Measurements from ENCODE around the gene OR10A2.
A peak's percentile ranks its signal among the peaks of the same experiment; 100 is the strongest.
"Not testable (repeated sequence)": the region's sequence is repeated elsewhere in the genome, so short reads cannot be mapped to it uniquely, and the experiment has no call there.

OR10A2 gene

GRCh38 chr11:6882751-6883150 is 19.9 kb downstream of the OR10A2 start (continued):
- TF ChIP-seq ZNF350 (tag by site-specific recombination; IDR thresholded peaks at IDR 0.05) (no peak), ZFP69B (tag by site-specific recombination; IDR thresholded peaks at IDR 0.05) (no peak), ZNF175 (tag by site-specific recombination; IDR thresholded peaks at IDR 0.05) (no peak)

DNA sequence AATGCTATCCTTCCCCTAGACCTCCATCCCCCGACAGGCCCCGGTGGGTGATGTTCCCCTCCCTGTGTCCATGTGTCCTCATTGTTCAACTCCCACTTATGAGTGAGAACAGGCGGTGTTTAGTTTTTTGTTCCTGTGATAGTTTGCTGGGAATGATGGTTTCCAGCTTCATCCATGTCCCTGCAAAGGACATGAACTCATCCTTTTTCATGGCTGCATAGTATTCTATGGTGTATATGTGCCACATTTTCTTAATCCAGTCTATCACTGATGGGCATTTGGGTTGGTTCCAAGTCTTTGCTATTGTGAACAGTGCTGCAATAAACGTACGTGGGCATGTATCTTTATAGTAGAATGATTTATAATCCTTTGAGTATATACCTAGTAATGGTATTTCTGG is 24.9 kb downstream of the OR10A2 start:
- CTCF ChIA-PET; H3K4me3 ChIP-seq (ENCODE audit: low read depth, low read length); POLR2A ChIA-PET; H3K9me3 ChIP-seq (ENCODE audit: control insufficient read depth, insufficient read depth, low read depth, low read length); H3K4me1 ChIP-seq (ENCODE audit: control insufficient read depth, insufficient read depth, low read length); H3K27ac ChIP-seq (ENCODE audit: extremely low read depth, low read depth, low read length); H3K36me3 ChIP-seq (ENCODE audit: control insufficient read depth in 2 of 2, insufficient read depth in 1 of 2, low read length in 2 of 2): not testable (repeated sequence)
- TF ChIP-seq ZNF146 (tag by site-specific recombination; IDR thresholded peaks at IDR 0.05): peak; percentile 81

DNA sequence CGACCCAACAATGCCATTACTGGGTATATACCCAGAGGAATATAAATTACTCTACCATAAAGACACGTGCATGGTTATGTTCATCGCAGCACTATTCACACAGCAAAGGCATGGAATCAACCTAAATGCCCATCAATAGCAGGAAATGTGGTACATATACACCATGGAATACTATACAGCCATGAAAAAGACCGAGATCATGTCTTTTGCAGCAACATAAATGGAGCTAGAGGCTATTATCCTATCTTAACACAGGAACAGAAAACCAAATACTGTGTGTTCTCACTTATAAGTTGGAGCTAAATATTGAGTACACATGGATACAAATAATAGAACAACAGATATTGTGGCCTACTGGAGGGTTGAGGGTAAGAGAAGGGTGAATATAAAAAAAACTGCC is 26.0 kb downstream of the OR10A2 start:
- no peak overlapping the region for H3K27ac ChIP-seq (ENCODE audit: extremely low read depth, low read depth, low read length)
- POLR2A ChIA-PET: no interaction called here
- TF ChIP-seq ZEB2 (tag by site-specific recombination; IDR thresholded peaks at IDR 0.05): no peak
- TF ChIP-seq, protein P1, sequence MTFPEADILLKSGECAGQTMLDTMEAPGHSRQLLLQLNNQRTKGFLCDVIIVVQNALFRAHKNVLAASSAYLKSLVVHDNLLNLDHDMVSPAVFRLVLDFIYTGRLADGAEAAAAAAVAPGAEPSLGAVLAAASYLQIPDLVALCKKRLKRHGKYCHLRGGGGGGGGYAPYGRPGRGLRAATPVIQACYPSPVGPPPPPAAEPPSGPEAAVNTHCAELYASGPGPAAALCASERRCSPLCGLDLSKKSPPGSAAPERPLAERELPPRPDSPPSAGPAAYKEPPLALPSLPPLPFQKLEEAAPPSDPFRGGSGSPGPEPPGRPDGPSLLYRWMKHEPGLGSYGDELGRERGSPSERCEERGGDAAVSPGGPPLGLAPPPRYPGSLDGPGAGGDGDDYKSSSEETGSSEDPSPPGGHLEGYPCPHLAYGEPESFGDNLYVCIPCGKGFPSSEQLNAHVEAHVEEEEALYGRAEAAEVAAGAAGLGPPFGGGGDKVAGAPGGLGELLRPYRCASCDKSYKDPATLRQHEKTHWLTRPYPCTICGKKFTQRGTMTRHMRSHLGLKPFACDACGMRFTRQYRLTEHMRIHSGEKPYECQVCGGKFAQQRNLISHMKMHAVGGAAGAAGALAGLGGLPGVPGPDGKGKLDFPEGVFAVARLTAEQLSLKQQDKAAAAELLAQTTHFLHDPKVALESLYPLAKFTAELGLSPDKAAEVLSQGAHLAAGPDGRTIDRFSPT (tag by site-specific recombination; IDR thresholded peaks at IDR 0.05): no peak
- TF ChIP-seq HOXA7 (CRISPR knock-in tag; IDR thresholded peaks at IDR 0.05; ENCODE audit: borderline replicate concordance): no peak
- no peak for TF ChIP-seq ZNF48 (tag by site-specific recombination; IDR thresholded peaks at IDR 0.05)
- TF ChIP-seq ZNF302 (tag by site-specific recombination; IDR thresholded peaks at IDR 0.05; ENCODE audit: low read depth): no peak
- peak; percentile 74 for TF ChIP-seq ZNF146 (tag by site-specific recombination; IDR thresholded peaks at IDR 0.05)
- no peak for TF ChIP-seq ZNF585B (tag by site-specific recombination; IDR thresholded peaks at IDR 0.05)
- no peak for TF ChIP-seq ZNF239 (tag by site-specific recombination; IDR thresholded peaks at IDR 0.05)

DNA sequence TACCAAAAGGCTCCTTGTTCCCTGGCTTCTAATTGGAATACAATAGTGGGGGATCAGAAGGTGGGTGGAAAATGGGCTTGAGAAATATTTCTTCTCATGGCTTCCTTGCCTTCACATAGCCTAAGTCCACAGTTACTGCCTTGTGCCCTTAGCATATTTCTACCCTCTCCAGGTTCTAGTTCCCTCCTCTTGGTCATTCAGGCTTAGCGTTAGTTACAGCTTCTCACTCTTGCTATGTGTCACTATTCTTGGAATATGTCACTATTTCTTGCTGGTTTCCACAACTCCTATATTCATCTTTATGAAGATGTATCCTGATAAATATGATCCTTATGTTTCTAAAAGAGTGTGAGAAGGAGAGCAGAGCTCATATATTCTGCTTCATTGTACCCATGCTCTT is 27.0 kb downstream of the OR10A2 start:
- ChIA-PET CTCF (interaction anchor here (0.6 to 1.1 kb wide), 2 partner anchors 11 to 552 kb away, joined by 3 read pairs; no protein-coding TSS in a partner anchor), POLR2A (no interaction called here)
- no peaks in the 10 kb centered on the region for H3K4me1 ChIP-seq (ENCODE audit: control insufficient read depth, insufficient read depth, low read length)
- no peak overlapping the region for H3K4me3 ChIP-seq (ENCODE audit: low read depth, low read length)
- TF ChIP-seq ZNF558 (tag by site-specific recombination; IDR thresholded peaks at IDR 0.05): no peak
- no peak for TF ChIP-seq ZSCAN16 (tag by site-specific recombination; IDR thresholded peaks at IDR 0.05)
- TF ChIP-seq ZNF48 (tag by site-specific recombination; IDR thresholded peaks at IDR 0.05): no peak
- no peak overlapping the region for H3K27ac ChIP-seq (ENCODE audit: extremely low read depth, low read depth, low read length)
- H3K36me3 ChIP-seq (ENCODE audit: control insufficient read depth in 2 of 2, insufficient read depth in 1 of 2, low read length in 2 of 2): no peaks in the 10 kb centered on the region
- H3K9me3 ChIP-seq (ENCODE audit: control insufficient read depth, insufficient read depth, low read depth, low read length): no peaks in the 10 kb centered on the region

More for the DNA sequence above, 26.0 kb downstream of the OR10A2 start:
- CTCF ChIA-PET: interaction anchor here (1.1 kb wide), 1 partner anchor 12 kb away, joined by 3 read pairs; no protein-coding TSS in a partner anchor
- H3K4me3 ChIP-seq (ENCODE audit: low read depth, low read length): no peak overlapping the region
- no peaks in the 10 kb centered on the region for H3K4me1 ChIP-seq (ENCODE audit: control insufficient read depth, insufficient read depth, low read length)
- H3K9me3 ChIP-seq (ENCODE audit: control insufficient read depth, insufficient read depth, low read depth, low read length): no peaks in the 10 kb centered on the region
- no peaks in the 10 kb centered on the region for H3K36me3 ChIP-seq (ENCODE audit: control insufficient read depth in 2 of 2, insufficient read depth in 1 of 2, low read length in 2 of 2)

DNA sequence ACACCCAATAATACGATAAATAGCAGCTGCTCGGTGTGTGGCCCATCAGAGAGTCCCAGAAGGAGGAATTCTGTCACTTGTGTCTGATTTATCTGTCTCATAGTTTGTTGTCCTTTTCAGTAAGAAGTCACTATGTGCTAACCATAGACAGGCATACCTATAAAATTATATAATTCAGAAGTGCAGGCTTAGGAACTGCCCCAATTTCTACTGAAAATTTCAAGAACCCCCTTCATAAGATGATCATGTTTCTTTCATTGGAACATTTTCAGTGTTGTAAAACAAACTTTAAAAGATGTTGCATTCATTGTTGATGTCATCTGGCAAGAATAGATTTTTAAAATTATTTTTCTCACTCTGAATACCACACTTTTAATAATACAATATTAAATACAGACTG is 29.5 kb downstream of the OR10A2 start, which contains the start of gene OR2D2:
OR2D2 (minus strand) TSS at position 101 of the 400 bp plus-strand sequence; CDS start at position 101, 0 bp downstream.
- POLR2A ChIA-PET: no interaction called here
- Histone ChIP-seq H3K4me1 (ENCODE audit: control insufficient read depth, insufficient read depth, low read length) (no peaks in the 10 kb centered on the region), H3K36me3 (ENCODE audit: control insufficient read depth in 2 of 2, insufficient read depth in 1 of 2, low read length in 2 of 2) (no peaks in the 10 kb centered on the region), H3K4me3 (ENCODE audit: low read depth, low read length) (no peak within 1 kb of the TSS), H3K9me3 (ENCODE audit: control insufficient read depth, insufficient read depth, low read depth, low read length) (no peaks in the 10 kb centered on the region), H3K27ac (ENCODE audit: extremely low read depth, low read depth, low read length) (no peak within 1 kb of the TSS)
- TF ChIP-seq ZNF707 (tag by site-specific recombination; IDR thresholded peaks at IDR 0.05) (no peak), ZNF645 (tag by site-specific recombination; IDR thresholded peaks at IDR 0.05) (no peak), ZSCAN16 (tag by site-specific recombination; IDR thresholded peaks at IDR 0.05) (no peak), ZNF473 (tag by site-specific recombination; IDR thresholded peaks at IDR 0.05) (no peak)
- CTCF ChIA-PET: no interaction called here
